ENCODE data around the gene ZNHIT2. TPM values are rescaled to one million over a fixed set of nuclear protein-coding genes. Genes with fewer than 3 reads are reported as not detected.
A peak's percentile ranks its signal among the peaks of the same experiment; 100 is the strongest.
"Not testable (repeated sequence)": the region's sequence is repeated elsewhere in the genome, so short reads cannot be mapped to it uniquely, and the experiment has no call there.

Gene ZNHIT2
- total and polyA plus RNA-seq, 4 donors = 3.4 to 12.9 (median 5.8) TPM

GRCh38 chr11:65125197-65126056 lies 7.9 kb upstream of the ZNHIT2 start:
- no peaks in the 10 kb centered on the region for H3K4me1 ChIP-seq (ENCODE audit: control insufficient read depth in 1 of 2, insufficient read depth in 2 of 2, low read length in 2 of 2)
- ATAC-seq (ENCODE audit: low FRiP score) (no peak), DNase-seq (no peak)
- H3K4me3 ChIP-seq (ENCODE audit: low read length in 2 of 2) = no peak overlapping the region
- H3K27ac ChIP-seq (ENCODE audit: low read depth in 1 of 2, low read length in 2 of 2) = no peak overlapping the region
- H3K9me3 ChIP-seq (ENCODE audit: control insufficient read depth, low read length) = no peaks in the 10 kb centered on the region
- H3K36me3 ChIP-seq (ENCODE audit: control insufficient read depth in 1 of 2, insufficient read depth in 2 of 2, low read length in 1 of 2) = peaks cover 7 to 9% of the 10 kb centered on the region in 2 donors
- intact Hi-C loops (cut with DNase I) = no loop called here
- WGBS, 2 donors = 86% methylated on average over 12 of the region's 12 CpGs
- no peaks in the 10 kb centered on the region for H3K27me3 ChIP-seq (ENCODE audit: control insufficient read depth in 1 of 2, insufficient read depth in 2 of 2, low read length in 1 of 2)

- Histone ChIP-seq H3K4me1 (ENCODE audit: control insufficient read depth in 1 of 2, insufficient read depth in 2 of 2, low read length in 2 of 2) (no peaks in the 10 kb centered on the region), H3K9me3 (ENCODE audit: control insufficient read depth, low read length) (no peaks in the 10 kb centered on the region), H3K36me3 (ENCODE audit: control insufficient read depth in 1 of 2, insufficient read depth in 2 of 2, low read length in 1 of 2) (peaks cover 6 to 7% of the 10 kb centered on the region in 2 donors), H3K27ac (ENCODE audit: low read depth in 1 of 2, low read length in 2 of 2) (no peak overlapping the region), H3K27me3 (ENCODE audit: control insufficient read depth in 1 of 2, insufficient read depth in 2 of 2, low read length in 1 of 2) (no peaks in the 10 kb centered on the region), H3K4me3 (ENCODE audit: low read length in 2 of 2) (no peak overlapping the region)
- intact Hi-C loops (cut with DNase I) = loop anchor here in 1 of 2 donors (5.0 kb wide), 1 partner anchor 42 kb away; the partner anchor contains the start of genes CDCA5 and ZFPL1
- WGBS, 2 donors = 90 to 94% methylated on average over 5 of the region's 5 CpGs
- ATAC-seq (ENCODE audit: low FRiP score) (no peak), DNase-seq (no peak)
Observed at GRCh38 chr11:65124480-65125196, 7.1 kb upstream of the ZNHIT2 start.

GRCh38 chr11:65121865-65122696 lies 4.6 kb upstream of the ZNHIT2 start, which contains the start of the genes FAU and MRPL49:
TSS of gene FAU (minus strand) at chr11:65122134. CDS start at chr11:65121813, 321 bp downstream.
TSS of gene MRPL49 (plus strand) at chr11:65122321. CDS start at chr11:65122347, 26 bp downstream.
- ATAC-seq (ENCODE audit: low FRiP score) = peak; percentile 94
- 0 to 1% methylated on average over 52 to 64 of the region's 64 CpGs for WGBS, 2 donors

GRCh38 chr11:65121447-65121864 lies 4.0 kb upstream of the ZNHIT2 start:
- Histone ChIP-seq H3K4me1 (ENCODE audit: control insufficient read depth in 1 of 2, insufficient read depth in 2 of 2, low read length in 2 of 2) (no peaks in the 10 kb centered on the region), H3K27me3 (ENCODE audit: control insufficient read depth in 1 of 2, insufficient read depth in 2 of 2, low read length in 1 of 2) (no peaks in the 10 kb centered on the region), H3K9me3 (ENCODE audit: control insufficient read depth, low read length) (no peaks in the 10 kb centered on the region), H3K27ac (ENCODE audit: low read depth in 1 of 2, low read length in 2 of 2) (peak overlapping the region; percentile 83 to 91), H3K4me3 (ENCODE audit: low read length in 2 of 2) (peak overlapping the region; percentile 72 to 82), H3K36me3 (ENCODE audit: control insufficient read depth in 1 of 2, insufficient read depth in 2 of 2, low read length in 1 of 2) (no peaks in the 10 kb centered on the region)
- ATAC-seq (ENCODE audit: low FRiP score) (no peak), DNase-seq (peak in 1 of 2 donors; percentile 78)
- intact Hi-C loops (cut with DNase I) = loop anchor here in 1 of 2 donors (5.0 kb wide), 1 partner anchor 39 kb away; the partner anchor contains the start of genes CDCA5 and ZFPL1
- WGBS, 2 donors = 2 to 5% methylated on average over 22 of the region's 22 CpGs

More at GRCh38 chr11:65121865-65122696, 4.6 kb upstream of the ZNHIT2 start, which contains the start of the genes FAU and MRPL49:
- DNase-seq = peak; percentile 99
- intact Hi-C loops (cut with DNase I) = loop anchor here in 1 of 2 donors (5.0 kb wide), 1 partner anchor 40 kb away; the partner anchor contains the start of genes CDCA5 and ZFPL1
- Histone ChIP-seq H3K4me3 (ENCODE audit: low read length in 2 of 2) (peak within 1 kb of the TSS; percentile 72 to 82), H3K36me3 (ENCODE audit: control insufficient read depth in 1 of 2, insufficient read depth in 2 of 2, low read length in 1 of 2) (peaks cover 0 to 2% of the 10 kb centered on the region in 2 donors), H3K27me3 (ENCODE audit: control insufficient read depth in 1 of 2, insufficient read depth in 2 of 2, low read length in 1 of 2) (no peaks in the 10 kb centered on the region), H3K27ac (ENCODE audit: low read depth in 1 of 2, low read length in 2 of 2) (peak within 1 kb of the TSS; percentile 83 to 91), H3K9me3 (ENCODE audit: control insufficient read depth, low read length) (no peaks in the 10 kb centered on the region), H3K4me1 (ENCODE audit: control insufficient read depth in 1 of 2, insufficient read depth in 2 of 2, low read length in 2 of 2) (no peaks in the 10 kb centered on the region)

- WGBS, 2 donors = 83 to 84% methylated on average over 3 of the region's 3 CpGs
- peak overlapping the region in 1 of 2 donors; percentile 82 for H3K4me3 ChIP-seq (ENCODE audit: low read length in 2 of 2)
- DNase-seq (no peak), ATAC-seq (ENCODE audit: low FRiP score) (no peak)
- intact Hi-C loops (cut with DNase I) = loop anchor here in 1 of 2 donors (5.0 kb wide), 1 partner anchor 39 kb away; the partner anchor contains the start of genes CDCA5 and ZFPL1
- no peaks in the 10 kb centered on the region for H3K4me1 ChIP-seq (ENCODE audit: control insufficient read depth in 1 of 2, insufficient read depth in 2 of 2, low read length in 2 of 2)
- no peaks in the 10 kb centered on the region for H3K36me3 ChIP-seq (ENCODE audit: control insufficient read depth in 1 of 2, insufficient read depth in 2 of 2, low read length in 1 of 2)
- H3K9me3 ChIP-seq (ENCODE audit: control insufficient read depth, low read length) = no peaks in the 10 kb centered on the region
- no peaks in the 10 kb centered on the region for H3K27me3 ChIP-seq (ENCODE audit: control insufficient read depth in 1 of 2, insufficient read depth in 2 of 2, low read length in 1 of 2)
- no peak overlapping the region for H3K27ac ChIP-seq (ENCODE audit: low read depth in 1 of 2, low read length in 2 of 2)
Observed at GRCh38 chr11:65120831-65121230, 3.3 kb upstream of the ZNHIT2 start.

GRCh38 chr11:65119670-65119995 lies 2.1 kb upstream of the ZNHIT2 start:
- Histone ChIP-seq H3K36me3 (ENCODE audit: control insufficient read depth in 1 of 2, insufficient read depth in 2 of 2, low read length in 1 of 2) (no peaks in the 10 kb centered on the region), H3K4me1 (ENCODE audit: control insufficient read depth in 1 of 2, insufficient read depth in 2 of 2, low read length in 2 of 2) (no peaks in the 10 kb centered on the region), H3K9me3 (ENCODE audit: control insufficient read depth, low read length) (no peaks in the 10 kb centered on the region), H3K27ac (ENCODE audit: low read depth in 1 of 2, low read length in 2 of 2) (no peak overlapping the region), H3K4me3 (ENCODE audit: low read length in 2 of 2) (no peak overlapping the region), H3K27me3 (ENCODE audit: control insufficient read depth in 1 of 2, insufficient read depth in 2 of 2, low read length in 1 of 2) (no peaks in the 10 kb centered on the region)
- ATAC-seq (ENCODE audit: low FRiP score) = no peak
- DNase-seq = no peak
- intact Hi-C loops (cut with DNase I) = loop anchor here in 1 of 2 donors (5.0 kb wide), 1 partner anchor 107 kb away; the partner anchor contains the start of gene ARL2

- not testable (repeated sequence) for H3K36me3 ChIP-seq (ENCODE audit: control insufficient read depth in 1 of 2, insufficient read depth in 2 of 2, low read length in 1 of 2); H3K27ac ChIP-seq (ENCODE audit: low read depth in 1 of 2, low read length in 2 of 2); ATAC-seq (ENCODE audit: low FRiP score); H3K4me1 ChIP-seq (ENCODE audit: control insufficient read depth in 1 of 2, insufficient read depth in 2 of 2, low read length in 2 of 2); H3K4me3 ChIP-seq (ENCODE audit: low read length in 2 of 2); H3K9me3 ChIP-seq (ENCODE audit: control insufficient read depth, low read length); DNase-seq; H3K27me3 ChIP-seq (ENCODE audit: control insufficient read depth in 1 of 2, insufficient read depth in 2 of 2, low read length in 1 of 2)
- intact Hi-C loops (cut with DNase I) = loop anchor here in 1 of 2 donors (5.0 kb wide), 1 partner anchor 107 kb away; the partner anchor contains the start of gene ARL2
- WGBS, 2 donors = 86 to 88% methylated on average over 18 of the region's 18 CpGs
Observed at GRCh38 chr11:65118891-65119669, 1.6 kb upstream of the ZNHIT2 start.
